ENCODE results near the gene IL15RA.
"Not testable (repeated sequence)": the region's sequence is repeated elsewhere in the genome, so short reads cannot be mapped to it uniquely, and the experiment has no call there.

Gene IL15RA

DNA sequence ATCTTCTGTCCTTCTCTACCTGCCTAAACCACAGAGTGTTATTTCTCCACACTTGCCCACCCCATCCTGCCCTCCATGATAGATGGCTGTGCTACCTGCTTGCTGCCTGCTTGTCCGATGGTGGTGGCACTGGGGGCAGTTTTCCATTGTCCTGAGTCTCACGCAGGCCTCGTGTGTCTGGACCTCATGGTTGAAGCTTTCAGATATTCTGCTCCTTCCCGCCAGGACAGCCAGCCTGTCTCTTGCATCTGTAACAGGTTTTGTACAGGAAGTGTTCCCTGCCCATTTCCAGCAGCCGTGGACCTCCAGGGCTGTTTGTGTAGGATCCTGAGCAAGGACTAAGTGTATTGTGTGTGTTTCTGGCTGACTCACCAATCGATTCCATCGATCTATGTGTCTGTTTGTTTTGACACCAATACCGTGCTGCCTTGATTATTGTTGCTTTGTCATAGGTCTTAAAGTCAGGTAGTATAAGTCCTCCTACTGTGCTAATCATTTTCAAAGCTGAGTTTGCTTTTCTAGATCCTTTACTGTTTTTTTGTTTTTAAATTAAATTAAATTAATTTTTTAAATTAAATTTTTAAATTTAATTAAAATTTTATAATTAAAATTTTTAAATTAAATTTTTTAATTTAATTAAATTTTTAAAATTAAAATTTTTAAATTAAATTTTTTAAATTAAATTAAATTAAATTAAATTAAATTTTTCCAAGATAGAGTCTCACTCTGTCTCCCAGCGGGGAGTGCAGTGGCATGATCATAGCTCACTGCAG lies 8.5 kb downstream of the IL15RA start:
- DNase-seq (ENCODE audit: low read depth): no peak

DNA sequence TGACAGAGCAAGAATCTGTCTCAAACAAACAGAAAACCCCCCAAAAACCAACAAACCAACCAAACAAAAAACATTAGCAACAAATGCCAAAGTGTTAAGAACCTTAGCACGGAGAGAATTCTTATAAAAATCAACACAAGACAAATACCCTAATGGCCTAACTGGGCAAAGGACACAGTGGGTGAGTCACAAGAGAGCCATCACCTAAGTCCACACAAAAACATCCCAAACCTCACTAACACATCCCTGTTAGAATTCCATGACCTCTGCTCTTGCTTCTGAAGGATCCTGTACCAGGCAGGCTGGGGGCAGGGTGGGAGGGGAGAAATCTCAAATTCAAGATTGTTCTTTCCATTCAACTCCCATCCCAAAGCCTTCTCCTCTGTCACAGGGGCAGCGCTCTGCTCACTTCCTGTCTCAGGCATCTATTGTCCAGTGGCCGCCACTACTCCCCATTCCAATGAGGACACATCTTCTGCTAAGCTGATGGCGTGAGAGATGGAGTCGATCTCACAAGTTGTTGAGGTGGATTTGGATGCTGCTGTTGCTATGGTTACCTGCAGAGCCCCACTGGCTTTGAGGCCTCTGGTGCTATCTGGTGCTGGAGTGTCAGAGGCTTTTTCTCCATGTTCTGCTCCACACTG lies 9.2 kb downstream of the IL15RA start:
- no peak for DNase-seq (ENCODE audit: low read depth)

DNA sequence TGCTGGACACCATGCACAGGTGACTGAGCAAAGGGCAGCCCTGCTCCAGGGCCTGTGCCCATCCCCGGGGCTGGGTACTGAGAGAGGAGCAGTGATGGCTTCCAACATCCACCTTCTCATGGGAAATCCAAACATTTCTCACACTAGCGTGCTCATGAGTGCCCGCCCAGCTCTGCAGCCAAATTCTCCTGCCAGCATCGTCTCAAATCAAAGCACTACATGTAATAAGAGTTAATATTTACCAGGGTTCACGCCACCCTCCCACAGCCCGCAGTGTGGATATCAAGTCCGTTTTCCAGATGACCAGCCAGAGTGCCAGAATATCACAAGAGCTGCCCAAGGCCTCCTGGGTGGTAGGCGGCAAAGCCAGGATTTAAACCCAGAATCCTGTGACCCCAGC lies 12.1 kb downstream of the IL15RA start:
- no peak for DNase-seq (ENCODE audit: low read depth)

DNA sequence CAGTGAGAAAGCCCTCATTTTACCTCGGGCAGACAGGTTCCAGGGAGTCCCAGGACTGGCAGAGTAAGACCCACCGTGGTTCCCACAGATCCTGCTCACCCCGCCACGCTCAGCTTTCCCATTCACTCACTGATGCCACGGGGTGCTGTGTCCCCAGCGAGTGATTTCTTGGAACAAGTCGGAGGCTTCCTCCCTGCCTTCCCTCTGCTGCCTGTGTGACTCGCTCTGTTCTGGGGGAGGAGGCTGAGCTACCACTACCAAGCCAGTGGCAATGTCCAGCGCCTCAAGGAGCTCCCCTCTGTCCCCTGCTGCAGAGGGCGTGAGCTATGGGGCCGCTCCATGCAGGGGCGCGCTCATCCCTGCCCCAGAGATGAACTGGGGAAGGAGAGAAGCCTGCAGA lies 12.6 kb downstream of the IL15RA start:
- no peak for DNase-seq (ENCODE audit: low read depth)

DNA sequence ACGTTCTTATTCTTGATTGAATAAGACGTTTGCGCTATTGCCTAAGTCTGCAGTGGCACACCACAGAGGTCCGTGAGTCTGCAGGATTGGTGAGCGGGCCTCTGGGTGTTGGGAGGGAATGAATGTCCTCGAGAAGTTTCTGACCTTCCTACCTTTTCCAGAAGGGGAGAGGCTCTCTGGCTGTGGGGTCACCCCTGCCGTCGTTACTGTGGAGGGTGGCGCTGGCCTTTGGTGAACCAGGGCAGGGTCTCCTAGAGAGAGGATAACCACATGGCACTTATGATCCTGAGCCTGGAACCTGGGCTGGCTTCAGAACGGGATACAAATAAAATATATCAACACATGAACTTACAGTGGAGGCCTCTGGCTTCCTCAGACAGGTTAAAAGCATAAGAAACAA lies 13.8 kb downstream of the IL15RA start:
- no peak for DNase-seq (ENCODE audit: low read depth)

DNA sequence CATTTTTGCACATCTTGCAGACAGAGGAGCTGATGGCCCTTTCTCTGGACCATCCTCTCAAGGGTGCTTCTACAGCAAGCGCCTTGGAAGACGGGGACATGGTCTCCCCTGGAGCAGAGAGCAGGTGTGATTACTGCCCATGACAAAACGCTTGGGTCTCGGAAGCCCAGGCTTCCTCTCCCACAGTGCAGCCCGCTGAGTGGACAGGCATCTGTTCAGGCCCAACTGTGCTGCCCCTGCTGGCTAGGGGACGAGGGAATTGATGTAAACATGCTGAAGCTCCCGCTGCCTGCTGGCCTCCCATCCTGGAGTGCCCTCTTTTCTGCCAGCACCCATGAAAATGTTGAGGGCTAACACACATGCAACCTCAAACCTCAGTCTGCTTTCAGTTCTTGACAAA lies 14.3 kb downstream of the IL15RA start:
- no peak for DNase-seq (ENCODE audit: low read depth)

DNA sequence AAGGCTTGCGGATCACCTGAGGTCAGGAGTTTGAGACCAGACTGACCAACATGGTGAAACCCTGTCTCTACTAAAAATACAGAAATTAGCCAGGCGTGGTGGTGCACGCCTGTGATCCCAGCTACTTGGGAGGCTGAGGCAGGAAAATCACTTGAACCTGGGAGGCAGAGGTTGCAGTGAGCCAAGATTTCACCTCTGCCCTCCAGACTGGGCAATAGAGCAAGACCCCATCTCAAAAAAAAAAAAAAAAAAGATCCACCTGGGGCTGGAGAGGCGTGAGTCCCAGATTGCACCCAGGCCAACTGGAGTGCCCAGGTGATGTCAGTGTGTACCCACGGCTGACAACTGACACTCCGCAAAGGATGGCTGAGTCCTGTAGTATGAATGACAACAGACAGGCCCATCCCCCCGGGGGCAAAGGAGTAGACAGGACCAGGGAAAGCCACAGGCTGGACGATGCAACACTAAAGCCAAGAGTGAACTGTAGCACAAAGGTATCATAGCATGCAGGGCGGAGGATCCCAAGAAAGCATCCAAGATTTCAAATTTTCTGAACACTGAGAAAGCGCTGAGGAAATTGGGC lies 14.9 kb downstream of the IL15RA start:
- DNase-seq (ENCODE audit: low read depth): not testable (repeated sequence)

DNA sequence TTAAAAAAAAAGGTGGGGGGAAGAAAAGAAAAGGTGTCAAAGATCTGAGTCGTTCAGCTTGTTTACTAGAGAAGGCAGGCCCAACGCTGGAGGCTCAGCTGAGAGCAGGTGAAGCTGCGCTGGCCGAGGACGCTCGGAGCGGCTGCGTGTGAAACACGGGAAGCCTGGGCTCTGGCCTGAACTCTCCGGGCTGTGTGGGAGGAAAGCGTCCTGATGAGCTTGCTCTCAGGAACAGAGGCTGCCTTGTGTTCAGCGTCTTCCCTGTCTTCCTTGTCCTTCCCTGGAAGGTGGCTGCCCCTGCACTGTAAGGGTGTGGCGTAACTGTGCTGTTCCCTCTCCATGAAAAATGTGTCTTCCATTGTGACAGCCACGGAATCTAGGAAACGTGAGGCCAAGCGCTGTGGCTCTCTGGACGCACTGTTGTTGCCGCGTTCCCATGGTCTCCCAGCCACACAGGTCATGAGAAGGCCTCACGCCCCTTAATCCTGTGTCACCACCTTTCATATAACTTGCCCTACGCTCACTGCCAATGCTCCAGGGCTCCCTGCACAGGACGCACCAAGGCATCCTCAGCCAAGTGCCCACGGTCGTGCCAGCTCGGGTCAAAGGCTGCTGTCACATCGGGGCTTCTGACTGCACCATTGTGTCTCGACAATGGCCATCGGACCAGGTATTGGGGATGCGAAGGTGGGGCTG lies 15.8 kb downstream of the IL15RA start:
- DNase-seq (ENCODE audit: low read depth): no peak

DNA sequence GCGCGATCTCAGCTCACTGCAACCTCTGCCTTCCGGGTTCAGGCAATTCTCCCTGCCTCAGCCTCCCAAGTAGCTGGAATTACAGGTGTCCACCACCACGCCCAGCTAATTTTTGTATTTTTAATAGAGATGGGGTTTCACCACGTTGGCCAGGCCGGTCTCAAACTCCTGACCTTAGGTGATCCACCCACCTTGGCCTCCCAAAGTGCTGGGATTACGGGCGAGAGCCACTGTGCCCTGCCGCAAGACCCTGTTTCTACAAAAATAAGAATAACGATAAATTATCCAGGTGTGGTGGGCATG lies 16.4 kb downstream of the IL15RA start:
- DNase-seq (ENCODE audit: low read depth): not testable (repeated sequence)

DNA sequence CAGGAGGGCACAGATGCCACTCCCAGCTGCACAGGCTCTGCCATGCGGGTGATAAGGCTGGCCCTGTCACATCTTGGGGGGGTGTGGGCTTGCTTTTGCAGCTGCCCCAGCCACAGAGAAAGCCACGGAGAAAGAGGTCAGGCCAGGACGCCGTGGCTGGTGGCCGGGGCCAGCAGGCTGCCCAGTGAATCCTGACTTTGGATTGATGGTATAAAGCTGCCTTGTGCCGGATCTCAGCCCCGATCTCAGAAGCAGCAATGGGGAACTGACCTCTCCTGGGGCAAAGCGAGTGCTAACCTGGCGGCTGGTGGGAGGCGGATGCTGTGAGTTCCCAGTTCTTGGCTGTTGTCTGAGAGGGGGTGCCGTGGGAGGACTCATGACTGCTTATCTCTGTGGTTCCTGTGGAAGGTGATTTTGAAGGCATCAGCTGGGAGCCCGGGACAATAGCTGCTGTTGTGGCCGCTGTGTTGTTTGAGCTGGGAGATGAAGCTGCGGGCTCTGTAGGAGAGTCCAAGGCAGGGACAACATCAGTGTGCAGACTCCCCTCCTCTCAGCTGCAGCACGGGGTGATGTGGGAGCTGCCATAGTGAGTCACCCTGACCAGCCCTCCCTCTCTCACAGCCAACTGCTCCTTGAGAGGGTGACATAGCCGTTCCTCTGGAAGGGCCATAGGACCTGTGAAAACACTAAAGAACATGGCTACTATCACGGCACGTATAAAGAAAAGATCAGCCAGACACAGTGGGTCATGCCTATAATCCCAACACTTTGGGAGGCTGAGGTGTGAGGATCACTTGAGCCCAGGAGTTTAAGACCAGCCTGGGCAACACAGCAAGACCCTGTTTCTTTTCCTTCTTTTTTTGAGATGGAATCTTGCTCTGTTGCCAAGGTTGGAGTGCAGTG lies 17.0 kb downstream of the IL15RA start:
- no peak for DNase-seq (ENCODE audit: low read depth)

DNA sequence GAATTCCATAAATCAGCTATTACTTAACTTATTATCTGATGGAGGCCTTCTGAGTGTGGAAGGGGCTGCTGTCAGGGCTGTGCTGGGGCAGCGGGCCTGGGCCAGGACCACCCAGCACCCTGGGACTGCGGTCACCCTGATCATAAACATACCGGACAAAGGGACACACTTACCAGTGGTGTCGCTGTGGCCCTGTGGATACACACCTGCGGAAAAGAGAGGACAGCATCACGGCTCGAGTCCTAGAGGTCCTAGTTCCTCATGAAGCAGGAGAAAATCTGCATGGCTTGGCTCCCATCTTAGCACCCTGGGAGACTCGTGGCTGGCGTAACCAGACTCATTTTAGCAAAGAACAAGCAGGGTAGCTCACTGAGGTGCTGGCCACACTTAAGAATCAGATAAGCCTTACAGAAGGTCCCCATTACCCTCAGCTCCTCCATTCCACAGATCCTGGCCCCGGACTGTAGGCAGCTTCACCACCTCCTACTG lies 17.7 kb downstream of the IL15RA start:
- DNase-seq (ENCODE audit: low read depth): no peak

DNA sequence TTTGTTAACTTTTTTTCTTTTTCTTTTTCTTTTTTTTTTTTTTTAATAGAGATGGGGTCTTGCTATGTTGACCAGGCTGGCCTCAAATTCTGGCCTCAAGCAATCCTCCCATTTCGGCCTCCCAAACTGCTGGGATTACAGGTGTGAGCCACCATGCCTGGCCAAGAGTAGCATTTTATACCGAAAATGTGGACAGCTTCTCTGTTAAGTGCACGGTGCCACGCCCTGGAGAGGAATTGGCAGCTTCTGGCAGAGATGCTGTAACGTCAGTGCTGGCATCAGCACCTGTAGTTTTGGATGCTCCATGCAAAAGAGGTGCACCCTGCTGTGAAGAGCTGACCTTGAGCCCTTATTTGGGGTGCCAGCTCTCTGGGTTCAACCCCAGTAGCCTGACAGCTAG lies 18.2 kb downstream of the IL15RA start:
- DNase-seq (ENCODE audit: low read depth): no peak

DNA sequence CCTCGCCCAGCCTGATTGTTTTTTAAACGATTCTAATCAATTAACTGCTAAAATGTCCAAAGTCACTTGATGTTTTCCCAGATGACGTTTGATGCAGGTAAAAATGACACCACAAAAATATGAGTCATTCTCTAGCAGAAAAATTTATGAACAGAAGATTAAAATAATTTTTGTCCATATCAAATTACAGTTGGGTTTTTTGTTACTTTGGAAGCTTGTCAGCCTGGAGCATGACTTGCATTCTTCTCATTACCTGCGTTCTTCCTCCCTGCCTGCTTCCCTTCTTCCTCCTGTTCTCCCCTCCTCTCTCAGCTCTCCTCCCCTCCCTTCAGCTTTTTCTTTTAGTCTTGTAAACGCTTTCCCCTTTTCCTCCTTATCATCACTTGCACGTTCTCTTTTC lies 18.7 kb downstream of the IL15RA start:
- DNase-seq (ENCODE audit: low read depth): no peak

DNA sequence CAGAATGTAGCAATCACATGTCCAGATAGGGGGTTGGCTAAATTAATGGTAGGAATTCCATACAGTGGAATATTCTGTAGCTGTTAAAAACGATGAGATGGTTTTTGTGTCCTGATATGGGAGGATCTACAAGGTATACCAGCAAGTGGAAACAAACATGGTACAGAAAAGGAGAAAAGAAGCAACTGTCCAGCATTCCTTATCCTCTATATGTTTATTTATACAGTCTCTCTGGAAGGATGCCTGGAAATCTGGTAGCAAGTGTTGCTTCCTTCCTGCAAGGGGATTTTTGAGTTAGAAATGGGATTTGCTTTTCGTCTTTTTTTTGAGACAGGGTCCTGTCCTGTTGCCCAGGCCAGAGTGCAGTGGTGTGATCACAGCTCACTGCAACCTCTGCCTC lies 19.3 kb downstream of the IL15RA start:
- DNase-seq (ENCODE audit: low read depth): no peak

DNA sequence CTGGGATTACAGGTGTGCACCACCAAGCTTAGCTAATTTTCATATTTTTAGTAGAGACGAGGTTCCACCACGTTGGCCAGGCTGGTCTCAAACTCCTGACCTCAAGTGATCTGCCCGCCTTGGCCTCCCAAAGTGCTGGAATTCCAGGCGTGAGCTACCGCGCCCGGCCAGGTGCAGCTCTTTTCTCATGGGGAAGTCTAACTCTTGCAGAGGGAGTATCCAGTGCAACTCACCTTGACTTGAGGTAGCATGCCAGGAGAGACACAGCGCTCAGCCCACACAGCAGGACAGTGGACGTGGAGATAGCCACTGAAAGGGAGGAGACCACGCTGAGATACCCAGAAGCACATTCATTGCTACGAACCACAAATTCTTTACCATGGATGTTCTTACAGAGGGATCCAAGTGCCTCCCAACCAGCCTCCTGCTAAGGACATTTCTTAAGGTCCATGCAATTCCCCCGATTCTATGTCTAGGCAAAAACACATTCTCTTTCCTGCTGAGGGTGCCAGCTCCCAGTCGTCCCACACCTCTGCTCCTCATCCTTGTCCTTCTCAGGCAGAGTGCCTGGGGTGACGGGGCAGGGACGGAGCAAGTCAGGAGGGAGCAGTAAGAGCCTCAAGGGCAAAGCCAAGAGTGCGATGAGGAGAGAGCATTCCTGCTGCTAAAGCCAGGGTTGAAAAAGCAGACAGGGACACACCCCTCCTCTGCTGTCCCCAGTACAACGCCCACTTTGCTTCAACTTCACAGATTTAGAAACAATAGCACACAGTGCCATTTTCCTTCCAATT lies 21.0 kb downstream of the IL15RA start:
- no peak for DNase-seq (ENCODE audit: low read depth)

DNA sequence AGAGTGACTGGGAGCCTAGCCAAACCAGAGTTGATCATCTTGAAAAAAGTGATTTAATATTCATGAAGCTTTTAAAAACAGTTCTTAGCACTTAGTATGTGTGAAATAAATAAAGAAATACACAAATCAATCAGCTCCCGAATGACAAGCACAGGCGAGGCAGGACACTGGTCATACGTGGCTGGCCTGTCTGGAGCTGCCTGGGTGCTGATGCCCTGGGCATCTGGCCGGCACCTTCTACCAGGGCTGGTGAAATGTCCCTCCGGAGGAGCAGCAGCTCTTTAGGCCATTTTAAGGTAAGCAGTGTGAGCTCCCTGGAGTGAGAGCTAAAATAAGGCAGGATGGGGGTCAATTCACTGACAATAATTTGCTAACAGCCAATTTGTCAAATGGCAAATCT lies 23.7 kb downstream of the IL15RA start:
- no peak for DNase-seq (ENCODE audit: low read depth)

DNA sequence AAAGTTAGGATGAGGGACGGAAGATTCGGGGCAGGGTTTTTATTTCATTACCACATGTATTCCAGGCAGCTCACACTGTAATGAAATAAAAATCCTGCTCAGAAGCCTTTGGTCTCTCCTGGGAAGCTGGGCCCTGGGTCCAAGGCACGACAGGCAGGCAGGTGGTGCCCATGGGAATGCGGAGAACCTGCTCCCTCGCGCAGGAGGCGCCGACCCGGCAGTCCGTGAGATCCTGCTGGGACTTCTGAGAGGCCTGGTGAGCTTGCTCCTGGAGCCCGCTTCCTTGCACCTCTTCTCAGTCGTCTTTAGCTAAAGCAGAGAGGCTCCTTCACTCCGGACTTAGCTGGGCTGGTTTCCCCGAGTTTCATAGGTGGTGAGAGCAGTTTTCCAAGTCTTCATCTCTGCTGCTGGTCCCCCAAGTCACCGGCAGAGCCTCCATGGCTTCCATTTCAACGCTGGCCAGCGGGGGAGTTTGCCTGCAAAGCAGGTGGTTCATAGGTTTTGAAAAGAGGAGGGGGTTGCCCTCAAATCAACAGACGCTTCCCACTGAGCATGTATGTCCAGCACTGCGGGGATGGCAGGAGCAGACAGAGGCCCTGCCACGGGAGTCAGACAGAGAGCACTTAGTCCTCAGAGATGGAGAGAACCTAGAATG lies 24.5 kb downstream of the IL15RA start:
- DNase-seq (ENCODE audit: low read depth): no peak

DNA sequence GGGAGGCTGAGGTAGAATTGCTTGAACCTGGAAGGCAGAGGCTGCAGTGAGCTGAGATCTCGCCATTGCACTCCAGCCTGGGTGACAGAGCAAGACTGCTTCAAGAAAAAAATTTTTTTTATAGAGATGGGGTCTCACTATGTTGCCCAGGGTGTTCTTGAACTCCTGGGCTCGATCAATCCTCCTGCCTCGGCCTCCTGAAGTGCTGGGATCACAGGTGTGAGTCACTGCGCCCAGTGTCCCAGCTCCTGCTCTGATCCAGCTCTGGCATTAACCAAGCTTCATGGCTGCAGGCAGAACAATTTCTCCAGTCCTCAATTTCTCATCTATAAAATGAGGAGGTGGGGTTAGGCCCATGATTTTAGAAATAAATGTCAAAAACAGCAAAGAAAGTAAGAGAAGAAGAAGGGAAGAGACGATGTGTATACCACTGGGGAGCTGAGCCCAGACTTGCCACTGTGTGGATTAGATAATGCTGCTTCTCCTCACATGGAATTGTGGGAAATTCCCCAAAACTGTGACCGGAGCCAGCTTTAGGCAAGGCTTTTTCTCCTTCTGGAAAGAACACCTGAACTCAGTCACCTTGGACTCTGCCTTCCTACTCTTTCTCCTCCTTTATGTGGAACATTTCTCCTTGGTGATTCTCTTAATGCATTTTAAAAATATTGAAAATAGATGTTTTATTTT lies 25.5 kb downstream of the IL15RA start:
- no peak for DNase-seq (ENCODE audit: low read depth)

DNA sequence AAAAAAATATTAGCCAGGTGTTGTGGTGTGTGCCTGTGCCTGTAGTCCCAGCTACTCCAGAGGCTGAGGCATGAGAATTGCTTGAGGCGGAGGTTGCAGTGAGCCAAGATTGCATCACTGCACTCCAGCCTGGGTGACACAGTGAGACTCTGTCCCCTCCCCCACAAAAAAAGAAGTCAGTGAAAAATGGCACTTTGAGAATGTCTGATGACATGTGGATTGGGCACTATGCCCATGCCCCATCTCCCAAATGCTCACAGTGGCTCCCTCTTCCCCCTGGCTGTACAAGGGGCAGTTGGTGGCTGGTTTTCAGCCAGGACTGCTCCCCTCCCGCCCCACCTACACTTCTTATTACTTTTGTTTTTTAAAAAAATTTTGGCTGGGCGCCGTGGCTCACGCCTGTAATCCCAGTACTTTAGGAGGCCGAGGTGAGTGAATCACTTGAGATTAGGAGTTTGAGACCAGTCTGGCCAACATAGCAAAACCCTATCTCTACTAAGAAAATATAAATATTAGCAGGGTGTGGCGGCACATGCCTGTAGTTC lies 26.1 kb downstream of the IL15RA start:
- no peak for DNase-seq (ENCODE audit: low read depth)

Measured in T-helper 22 cell (primary cell).